HFFc6 (cell line): ENCODE data around the gene ATP8A2. TPM values are rescaled to one million over a fixed set of nuclear protein-coding genes. Genes with fewer than 3 reads are reported as not detected.

Experiments
- DNase-seq: peaks from one replicate; pipeline ENCODE4 v3.0.0-alpha.2; 2018
- H3K27ac Mint-ChIP-seq: 2 replicates; pipeline ENCODE4 v1.8.0; 2020; ENCODE audit warnings: mild to moderate bottlenecking, mixed read lengths
- H3K27me3 Mint-ChIP-seq: 2 replicates; pipeline ENCODE4 v1.8.0; 2021; ENCODE audit warnings: mild to moderate bottlenecking, moderate library complexity, mixed read lengths; ENCODE audit not compliant: insufficient read depth
- H3K36me3 Mint-ChIP-seq: 2 replicates; pipeline ENCODE4 v1.8.0; 2021; ENCODE audit warnings: low read depth, mixed read lengths
- H3K4me1 Mint-ChIP-seq: 2 replicates; pipeline ENCODE4 v1.8.0; 2020; ENCODE audit warnings: low read depth, mixed read lengths
- H3K4me3 Mint-ChIP-seq: 2 replicates; pipeline ENCODE4 v1.8.0; 2020; ENCODE audit warnings: mild to moderate bottlenecking, moderate library complexity, mixed read lengths
- H3K9me3 Mint-ChIP-seq: 2 replicates; pipeline ENCODE4 v1.8.0; 2020; ENCODE audit warnings: mild to moderate bottlenecking, mixed read lengths
- total RNA-seq, 6 experiments: library from RNA; stranded (reverse); fragmentation: NEBNext Ultra II Directional; extraction: Animal tissue kit (Norgen Biotek cat#: 25700); gene quantifications; 2 replicates in 1 of 6; 3 replicates in 5 of 6; pipeline ENCODE4 v1.2.3, GENCODE V29; 2021
- TF ChIP-seq, protein P1 (sequence below): fragments of 200-600 bp; sonication (generic); IDR thresholded peaks from 2 replicates; pipeline ENCODE4 v1.5.0; 2021; ENCODE audit warnings: antibody characterized with exemption, mild to moderate bottlenecking

The ATP8A2 gene
- total RNA-seq, 6 experiments from 2014 or later, result 0.02 TPM; not detected in 5

GRCh38 chr13:25741796-25742195, 370.0 kb downstream of the ATP8A2 start:
- TF ChIP-seq, protein P1, sequence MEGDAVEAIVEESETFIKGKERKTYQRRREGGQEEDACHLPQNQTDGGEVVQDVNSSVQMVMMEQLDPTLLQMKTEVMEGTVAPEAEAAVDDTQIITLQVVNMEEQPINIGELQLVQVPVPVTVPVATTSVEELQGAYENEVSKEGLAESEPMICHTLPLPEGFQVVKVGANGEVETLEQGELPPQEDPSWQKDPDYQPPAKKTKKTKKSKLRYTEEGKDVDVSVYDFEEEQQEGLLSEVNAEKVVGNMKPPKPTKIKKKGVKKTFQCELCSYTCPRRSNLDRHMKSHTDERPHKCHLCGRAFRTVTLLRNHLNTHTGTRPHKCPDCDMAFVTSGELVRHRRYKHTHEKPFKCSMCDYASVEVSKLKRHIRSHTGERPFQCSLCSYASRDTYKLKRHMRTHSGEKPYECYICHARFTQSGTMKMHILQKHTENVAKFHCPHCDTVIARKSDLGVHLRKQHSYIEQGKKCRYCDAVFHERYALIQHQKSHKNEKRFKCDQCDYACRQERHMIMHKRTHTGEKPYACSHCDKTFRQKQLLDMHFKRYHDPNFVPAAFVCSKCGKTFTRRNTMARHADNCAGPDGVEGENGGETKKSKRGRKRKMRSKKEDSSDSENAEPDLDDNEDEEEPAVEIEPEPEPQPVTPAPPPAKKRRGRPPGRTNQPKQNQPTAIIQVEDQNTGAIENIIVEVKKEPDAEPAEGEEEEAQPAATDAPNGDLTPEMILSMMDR, result no peak
- DNase-seq, result no peak
- Mint-ChIP-seq H3K36me3 (no peaks in the 10 kb centered on the region), H3K27ac (no peak overlapping the region), H3K27me3 (no peaks in the 10 kb centered on the region), H3K4me3 (no peak overlapping the region), H3K9me3 (peaks cover 62% of the 10 kb centered on the region), H3K4me1 (no peaks in the 10 kb centered on the region)

- Mint-ChIP-seq H3K36me3 (no peaks in the 10 kb centered on the region), H3K27me3 (no peaks in the 10 kb centered on the region), H3K4me1 (no peaks in the 10 kb centered on the region), H3K9me3 (peaks cover 64% of the 10 kb centered on the region), H3K27ac (no peak overlapping the region), H3K4me3 (no peak overlapping the region)
- TF ChIP-seq, protein P1, result no peak
- no peak for DNase-seq
Measured at GRCh38 chr13:25742220-25742619, 370.4 kb downstream of the ATP8A2 start.

DNA sequence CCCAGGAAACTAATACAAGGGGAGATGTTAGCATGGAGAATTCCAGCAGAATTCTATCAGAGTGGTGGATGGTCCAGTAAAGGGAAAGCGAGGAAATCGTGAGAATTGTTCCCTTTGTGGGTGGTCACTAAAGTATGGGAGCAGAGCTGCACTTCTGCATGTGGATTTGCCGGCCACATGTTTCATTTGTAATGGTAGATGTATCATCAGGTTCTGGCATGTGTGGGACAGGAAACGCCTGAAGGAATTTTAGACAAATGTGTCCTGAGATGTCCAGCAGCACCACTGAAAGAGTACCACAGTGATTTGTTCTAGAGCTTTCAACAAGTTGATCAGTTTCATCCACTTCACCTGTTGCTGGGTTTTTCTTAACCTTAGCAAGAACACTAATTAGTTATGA, 371.6 kb downstream of the ATP8A2 start:
- Mint-ChIP-seq H3K27ac (no peak overlapping the region), H3K27me3 (no peaks in the 10 kb centered on the region), H3K4me3 (no peak overlapping the region), H3K36me3 (no peaks in the 10 kb centered on the region), H3K9me3 (peaks cover 61% of the 10 kb centered on the region), H3K4me1 (no peaks in the 10 kb centered on the region)
- no peak for DNase-seq
- TF ChIP-seq, protein P1, result no peak

- peaks cover 5% of the 10 kb centered on the region for H3K36me3 Mint-ChIP-seq
- no peaks in the 10 kb centered on the region for H3K27me3 Mint-ChIP-seq
- no peak for DNase-seq
- no peak overlapping the region for H3K27ac Mint-ChIP-seq
- no peak overlapping the region for H3K4me3 Mint-ChIP-seq
- TF ChIP-seq, protein P1, result no peak
- H3K4me1 Mint-ChIP-seq, result no peaks in the 10 kb centered on the region
- peaks cover 62% of the 10 kb centered on the region for H3K9me3 Mint-ChIP-seq
Measured at GRCh38 chr13:25744178-25744577, 372.4 kb downstream of the ATP8A2 start.

DNA sequence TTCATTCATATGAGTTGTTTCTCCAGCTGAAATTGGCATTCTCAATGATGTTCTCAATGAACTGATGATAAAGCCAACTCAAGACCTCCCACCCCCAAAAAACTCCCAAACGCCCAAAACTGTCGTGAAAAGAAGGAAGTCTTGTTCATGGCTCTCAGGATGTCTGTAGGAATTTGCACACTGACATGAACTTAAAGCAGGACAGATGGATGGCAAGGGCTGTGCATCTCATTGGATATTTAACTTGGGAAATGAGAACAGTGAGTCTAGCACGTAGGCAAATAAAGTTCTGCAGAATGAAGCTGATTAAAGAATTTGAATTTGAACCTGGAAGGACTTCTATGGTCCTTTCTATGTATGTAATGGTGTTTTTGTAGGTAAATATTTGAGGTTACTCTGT, 374.4 kb downstream of the ATP8A2 start:
- peaks cover 5% of the 10 kb centered on the region for H3K36me3 Mint-ChIP-seq
- H3K27ac Mint-ChIP-seq, result no peak overlapping the region
- no peaks in the 10 kb centered on the region for H3K4me1 Mint-ChIP-seq
- no peak overlapping the region for H3K4me3 Mint-ChIP-seq
- H3K9me3 Mint-ChIP-seq, result peaks cover 63% of the 10 kb centered on the region
- DNase-seq, result no peak
- H3K27me3 Mint-ChIP-seq, result no peaks in the 10 kb centered on the region
- TF ChIP-seq, protein P1, result no peak
